NCI-H146 treated with DMSO at 0.1 percent for 48 hours (cell line): ENCODE results near the gene IL18.
"Not testable (repeated sequence)": the region's sequence is repeated elsewhere in the genome, so short reads cannot be mapped to it uniquely, and the experiment has no call there.

Experiments used
- DNase-seq: peaks from one replicate; lab custom pipeline; 2025; ENCODE audit not compliant: unreplicated experiment; lab: John Stamatoyannopoulos, UW

IL18 gene

GRCh38 chr11:112121981-112122615, 41.8 kb downstream of the IL18 start:
- no peak for DNase-seq

- no peak for DNase-seq
These were observed 45.7 kb downstream of the IL18 start for GRCh38 chr11:112118176-112118575.

GRCh38 chr11:112115386-112115785, 48.5 kb downstream of the IL18 start:
- no peak for DNase-seq

DNA sequence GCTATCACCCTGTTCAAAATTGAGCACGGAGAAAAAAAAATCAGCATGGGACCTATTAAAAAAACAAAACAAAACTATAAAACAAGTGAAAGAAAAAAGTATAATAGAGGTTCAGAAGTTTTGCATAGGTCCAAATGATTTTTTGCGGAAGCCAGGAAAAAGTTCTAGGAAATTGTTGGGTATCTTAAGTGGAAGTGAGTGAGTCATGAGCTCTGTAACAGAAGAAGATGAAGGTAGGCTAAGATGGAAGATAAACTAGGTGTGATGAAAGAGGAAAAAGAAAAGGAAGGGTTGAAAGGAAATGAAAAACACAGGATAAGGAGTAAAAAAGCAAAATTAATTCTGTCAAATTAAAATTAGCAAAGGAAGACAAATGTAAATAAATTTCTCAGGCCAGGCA, 49.4 kb downstream of the IL18 start:
- DNase-seq: no peak

DNA sequence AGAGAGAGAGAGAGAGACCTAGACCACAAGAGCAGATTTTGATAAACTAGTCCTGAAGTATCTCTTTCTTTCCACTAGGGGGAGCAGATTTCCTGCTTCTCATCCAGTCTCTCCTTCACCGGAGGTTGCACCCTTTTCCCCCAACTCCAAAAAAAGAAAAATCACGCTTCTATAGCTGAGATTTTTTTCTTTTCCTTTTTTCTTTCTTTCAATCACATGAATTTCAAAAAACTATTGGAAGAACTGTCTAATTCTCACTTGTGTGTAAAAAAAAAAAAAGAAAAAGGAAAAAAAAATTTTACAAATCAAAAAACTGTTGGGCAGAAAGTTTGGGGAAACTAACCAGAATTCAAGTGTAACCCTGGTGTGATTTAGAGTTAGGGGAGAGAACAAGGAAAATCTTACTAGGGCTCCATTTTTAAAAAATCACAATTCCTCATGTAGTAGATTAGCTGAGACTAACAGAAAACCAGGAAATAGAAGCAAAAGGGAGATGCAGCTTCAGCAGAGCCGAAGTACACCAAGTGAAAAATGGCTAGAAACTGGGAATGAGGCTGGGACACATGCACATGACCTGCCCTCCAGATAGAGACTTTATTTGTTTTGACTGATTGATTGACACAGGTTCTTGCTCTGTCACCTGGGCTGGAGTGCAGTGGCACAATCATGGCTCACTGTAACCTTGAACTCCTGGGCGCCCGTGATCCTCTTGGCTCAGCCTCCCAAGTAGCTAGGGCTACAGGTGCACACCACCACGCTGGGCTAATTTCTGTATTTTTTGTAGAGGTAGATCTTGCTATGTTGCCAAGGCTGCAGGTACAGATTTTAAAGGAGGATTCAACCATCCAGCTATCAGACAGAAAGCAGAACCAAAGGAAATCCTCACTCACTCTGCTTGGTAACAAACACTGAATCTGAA, 50.1 kb downstream of the IL18 start:
- DNase-seq: peak; percentile 72

- no peak for DNase-seq
These were observed 57.8 kb downstream of the IL18 start for GRCh38 chr11:112106070-112106469.

GRCh38 chr11:112103446-112103845, 60.4 kb downstream of the IL18 start:
- DNase-seq: no peak

- DNase-seq: no peak
These were observed 63.4 kb downstream of the IL18 start for GRCh38 chr11:112100462-112100861.

DNA sequence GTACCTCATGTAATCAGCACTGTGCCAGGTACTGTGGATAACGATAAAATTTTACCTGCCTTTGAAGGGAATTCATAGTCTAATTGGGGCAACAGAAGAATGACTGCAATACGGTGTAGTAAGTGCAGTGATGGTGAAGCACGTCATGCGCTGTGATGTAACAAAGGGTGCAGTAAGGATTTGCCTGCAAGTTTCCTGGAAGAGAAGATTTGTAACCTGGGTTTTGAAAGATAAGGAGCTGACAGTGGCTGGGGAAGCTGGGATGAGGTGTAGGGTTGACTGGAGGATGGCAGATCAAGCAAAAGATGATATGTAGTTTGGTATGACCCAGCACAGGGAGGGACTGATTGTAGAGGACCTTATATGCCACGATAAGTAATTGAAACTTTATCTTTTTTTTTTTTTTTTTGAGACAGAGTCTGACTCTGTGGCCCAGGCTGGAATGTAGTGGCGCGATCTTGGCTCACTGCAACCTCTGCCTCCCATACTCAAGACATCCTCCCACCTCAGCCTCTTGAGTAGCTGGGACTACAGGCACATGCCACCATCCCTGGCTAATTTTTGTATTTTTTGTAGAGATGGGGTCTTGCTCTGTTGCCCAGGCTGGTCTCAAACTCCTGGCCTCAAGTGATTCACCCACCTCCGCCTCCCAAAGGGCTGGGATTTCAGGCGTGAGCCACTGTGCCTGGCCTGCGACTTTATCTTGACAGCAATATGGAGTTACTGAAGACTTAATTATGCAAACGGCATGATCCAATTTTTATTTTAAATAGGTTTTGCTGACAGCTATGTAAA, 66.0 kb downstream of the IL18 start:
- DNase-seq: no peak

DNA sequence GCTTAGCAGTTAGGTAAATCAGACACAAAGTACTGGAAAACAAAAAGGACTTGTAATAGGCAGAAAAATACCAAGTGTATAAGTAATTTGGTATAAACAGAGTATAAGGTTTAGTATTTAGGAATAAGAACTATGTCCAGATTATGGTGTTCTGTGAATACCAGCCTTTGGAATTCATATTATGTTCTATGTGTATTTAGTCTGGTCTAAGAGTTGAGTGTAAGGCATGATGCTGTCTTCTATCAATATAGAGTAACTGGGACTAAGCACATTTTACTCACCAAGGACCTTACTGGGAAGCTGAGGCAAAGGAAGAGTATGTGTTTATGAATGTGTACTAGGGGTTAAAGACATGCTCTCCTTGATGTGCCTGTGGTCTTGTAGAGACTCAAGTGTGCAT, 67.7 kb downstream of the IL18 start:
- DNase-seq: no peak

DNA sequence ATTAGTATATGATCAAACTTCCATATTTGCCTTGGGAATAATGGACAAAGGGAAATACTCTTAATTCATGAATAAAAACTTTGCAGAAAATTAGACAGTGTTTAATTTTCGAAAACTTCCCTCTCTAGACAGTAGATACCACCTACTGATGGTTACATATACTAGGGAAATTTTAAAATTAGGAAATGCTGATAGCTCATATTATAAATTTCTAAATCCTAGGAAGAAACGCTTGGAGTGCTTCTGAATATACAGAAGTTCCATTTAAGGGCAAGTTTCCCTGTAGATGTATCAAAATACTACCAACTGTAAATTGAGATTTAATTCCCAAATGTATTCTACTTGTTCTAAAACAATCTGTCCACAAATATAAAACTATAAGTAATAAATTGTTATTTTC, 68.6 kb downstream of the IL18 start:
- DNase-seq: not testable (repeated sequence)
